Subcutaneous adipose tissue (tissue), 4 donors: Measurements from ENCODE around the gene DHRSX. TPM values are rescaled to one million over a fixed set of nuclear protein-coding genes. Genes with fewer than 3 reads are reported as not detected.

Source experiments
- CTCF ChIP-seq: fragments of 450-650 bp; IDR thresholded peaks from one replicate; pipeline ENCODE4 v1.5.1; 2016; ENCODE audit warnings: low read depth, mild to moderate bottlenecking, control low read depth, antibody characterized with exemption, moderate library complexity
- total RNA-seq, 4 donors: library from RNA; depleted of rRNA; stranded (reverse); fragments of >200 nt; gene quantifications; one replicate each; pipeline ENCODE4 v1.1.0, GENCODE V29; 2016

The DHRSX gene
- total RNA-seq, 4 donors from 2014 or later: 17.0 to 34.2 (median 24.5) TPM

DNA sequence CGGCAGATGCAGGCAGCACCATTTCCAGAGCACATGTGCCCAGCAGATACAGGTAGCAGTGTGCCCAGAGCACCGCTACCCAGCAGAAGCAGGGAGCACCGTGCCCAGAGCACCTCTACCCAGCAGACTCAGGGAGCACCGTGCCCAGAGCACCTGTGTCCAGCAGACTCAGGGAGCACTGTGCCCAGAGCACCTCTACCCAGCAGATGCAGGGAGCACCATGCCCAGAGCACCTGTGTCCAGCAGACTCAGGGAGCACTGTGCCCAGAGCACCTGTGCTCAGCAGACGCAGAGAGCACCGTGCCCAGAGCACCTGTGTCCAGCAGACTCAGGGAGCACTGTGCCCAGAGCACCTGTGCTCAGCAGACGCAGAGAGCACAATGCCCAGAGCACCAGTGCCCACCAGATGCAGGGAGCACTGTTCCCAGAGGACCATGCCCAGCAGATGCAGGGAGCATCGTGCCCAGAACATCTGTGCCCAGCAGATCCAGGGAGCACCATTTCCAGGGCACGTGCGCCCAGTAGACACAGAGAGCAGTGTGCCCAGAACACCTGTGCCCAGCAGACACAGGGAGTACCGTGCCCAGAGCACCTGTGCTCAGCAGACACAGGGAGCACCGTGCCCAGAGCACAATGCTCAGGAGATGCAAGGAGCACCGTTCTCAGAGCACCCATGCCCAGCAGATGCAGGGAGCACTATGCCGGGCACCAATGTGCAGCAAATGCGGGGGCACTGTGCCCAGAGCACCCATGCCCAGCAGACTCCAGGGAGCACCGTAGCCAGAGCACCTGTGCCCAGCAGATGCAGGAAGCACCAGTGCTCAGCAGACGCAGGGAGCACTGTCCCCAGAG is 236.4 kb downstream of the DHRSX start:
- no peak for TF ChIP-seq CTCF

GRCh38 chrX:2263203-2263602 is 237.6 kb downstream of the DHRSX start:
- TF ChIP-seq CTCF: no peak

DNA sequence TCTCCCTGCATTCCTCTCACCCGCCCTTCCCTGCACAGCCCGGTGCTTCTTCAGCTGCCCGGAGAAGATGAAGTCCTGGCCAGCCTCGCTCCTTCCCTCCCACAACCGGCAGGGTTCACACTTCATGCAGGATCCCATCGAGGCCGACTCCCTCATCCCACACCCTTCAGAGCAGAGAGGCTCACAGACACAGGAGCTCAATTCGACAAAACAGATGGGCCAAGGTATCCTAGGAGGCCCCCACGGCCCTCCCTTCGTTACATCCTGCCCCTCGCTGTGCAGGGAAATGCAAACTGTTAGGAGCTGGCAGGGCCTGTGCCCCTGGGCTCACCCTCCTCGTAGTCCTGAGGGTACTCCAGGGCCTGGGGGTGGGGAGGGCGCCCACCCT is 238.1 kb downstream of the DHRSX start:
- no peak for TF ChIP-seq CTCF

GRCh38 chrX:2261831-2262667 is 238.7 kb downstream of the DHRSX start:
- TF ChIP-seq CTCF: no peak

GRCh38 chrX:2252331-2253065 is 248.3 kb downstream of the DHRSX start:
- TF ChIP-seq CTCF: no peak

GRCh38 chrX:2251211-2251610 is 249.6 kb downstream of the DHRSX start:
- no peak for TF ChIP-seq CTCF
